ENCODE measurements around the gene ATRN.

- TF ChIP-seq CTCF (IDR thresholded peaks at IDR 0.05) (no peak), EZH2 (IDR thresholded peaks at IDR 0.05; ENCODE audit: borderline replicate concordance, insufficient read depth, low read depth, low read length, poor library complexity, severe bottlenecking) (no peak)
Measured at GRCh38 chr20:3627476-3627875, 156.7 kb downstream of the ATRN start.

Measured in B cell (primary cell).